Activated CD8-positive, alpha-beta T cell treated with anti-CD3 and anti-CD28 coated beads for 36 hours (primary cell): Measurements from ENCODE around the gene AGXT. TPM values are rescaled to one million over a fixed set of nuclear protein-coding genes. Genes with fewer than 3 reads are reported as not detected.

ENCODE experiments used
- ATAC-seq: fragments of 200-7000 bp; cut with Tn5 transposase; one replicate; pipeline ENCODE4 v1.10.0; 2021; ENCODE audit warnings: mild to moderate bottlenecking, moderate library complexity
- CTCF ChIA-PET: fragments of 350-600 bp; sonication (Branson Sonifier 250); formaldehyde crosslinking; loops from one replicate; lab custom pipeline; 2021; ENCODE audit warnings: antibody characterized with exemption; lab: Charles Lee
- POLR2A ChIA-PET: fragments of 350-600 bp; sonication (Branson Sonifier 250); formaldehyde crosslinking; loops from one replicate; lab custom pipeline; 2021; ENCODE audit warnings: antibody characterized with exemption; lab: Charles Lee
- DNase-seq: peaks from one replicate; pipeline ENCODE4 v3.0.0-alpha.2; 2020
- H3K27ac Mint-ChIP-seq: one replicate; pipeline ENCODE4 v1.8.0; 2021; ENCODE audit warnings: mild to moderate bottlenecking, mixed read lengths
- H3K27me3 Mint-ChIP-seq: one replicate; pipeline ENCODE4 v1.8.0; 2021; ENCODE audit warnings: mixed read lengths
- H3K36me3 Mint-ChIP-seq: one replicate; pipeline ENCODE4 v1.8.0; 2021; ENCODE audit warnings: low read depth, mixed read lengths
- H3K4me1 Mint-ChIP-seq: one replicate; pipeline ENCODE4 v1.8.0; 2021; ENCODE audit warnings: low read depth, mixed read lengths
- H3K4me3 Mint-ChIP-seq: one replicate; pipeline ENCODE4 v1.8.0; 2021; ENCODE audit warnings: mild to moderate bottlenecking, moderate library complexity, mixed read lengths
- H3K9me3 Mint-ChIP-seq: one replicate; pipeline ENCODE4 v1.8.0; 2021; ENCODE audit warnings: mixed read lengths
- CTCF ChIP-seq: fragments of 200-600 bp; IDR thresholded peaks from one replicate; pipeline ENCODE4 v1.8.0; 2022; ENCODE audit warnings: antibody characterized with exemption, mild to moderate bottlenecking
- intact Hi-C: fragments of 100-400 bp; cut with micrococcal nuclease; formaldehyde crosslinking; loops from one replicate; pipeline ENCODE4 v1.10.0; 2022
- total RNA-seq, 2 experiments: library from RNA; stranded (reverse); gene quantifications; one replicate each; pipeline ENCODE4 v1.2.3, GENCODE V29; 2021

AGXT gene
- total RNA-seq, 2 experiments from 2014 or later, result not detected

- intact Hi-C loops, result no loop called here
- no peak for DNase-seq
- Mint-ChIP-seq H3K27ac (no peak overlapping the region), H3K4me3 (no peak overlapping the region), H3K27me3 (no peaks in the 10 kb centered on the region), H3K4me1 (no peaks in the 10 kb centered on the region), H3K9me3 (no peaks in the 10 kb centered on the region), H3K36me3 (no peaks in the 10 kb centered on the region)
- POLR2A ChIA-PET, result no interaction called here
- CTCF ChIA-PET, result no interaction called here
- TF ChIP-seq CTCF, result no peak
- ATAC-seq, result no peak
Observed at GRCh38 chr2:240905176-240905781, 36.7 kb downstream of the AGXT start.

GRCh38 chr2:240906141-240906910, 37.7 kb downstream of the AGXT start, which contains the start of gene CROCC2:
CROCC2 (plus strand) TSS chr2:240906336; CDS start chr2:240906514, 178 bp downstream.
- DNase-seq (no peak), ATAC-seq (no peak)
- CTCF ChIA-PET, result no interaction called here
- Mint-ChIP-seq H3K27ac (no peak within 1 kb of the TSS), H3K27me3 (no peaks in the 10 kb centered on the region), H3K4me1 (no peaks in the 10 kb centered on the region), H3K9me3 (no peaks in the 10 kb centered on the region), H3K36me3 (no peaks in the 10 kb centered on the region), H3K4me3 (no peak within 1 kb of the TSS)
- TF ChIP-seq CTCF, result no peak
- POLR2A ChIA-PET, result no interaction called here
- intact Hi-C loops, result no loop called here

GRCh38 chr2:240906911-240907590, 38.4 kb downstream of the AGXT start:
- no peak for TF ChIP-seq CTCF
- Mint-ChIP-seq H3K4me1 (no peaks in the 10 kb centered on the region), H3K27me3 (peaks cover 2% of the 10 kb centered on the region), H3K9me3 (no peaks in the 10 kb centered on the region), H3K27ac (no peak overlapping the region), H3K4me3 (no peak overlapping the region), H3K36me3 (no peaks in the 10 kb centered on the region)
- no peak for DNase-seq
- ChIA-PET POLR2A (no interaction called here), CTCF (no interaction called here)
- intact Hi-C loops, result no loop called here
- ATAC-seq, result no peak

GRCh38 chr2:240909216-240909974, 40.8 kb downstream of the AGXT start:
- H3K4me1 Mint-ChIP-seq, result no peaks in the 10 kb centered on the region
- H3K4me3 Mint-ChIP-seq, result no peak overlapping the region
- DNase-seq, result no peak
- H3K27ac Mint-ChIP-seq, result no peak overlapping the region
- no peaks in the 10 kb centered on the region for H3K9me3 Mint-ChIP-seq
- CTCF ChIA-PET, result no interaction called here
- intact Hi-C loops, result no loop called here
- no peak for TF ChIP-seq CTCF
- H3K36me3 Mint-ChIP-seq, result no peaks in the 10 kb centered on the region
- H3K27me3 Mint-ChIP-seq, result peaks cover 5% of the 10 kb centered on the region
- POLR2A ChIA-PET, result no interaction called here
- ATAC-seq, result no peak
